Mesendoderm (in vitro differentiated cells): ENCODE data around the gene VAMP8.
A peak's percentile ranks its signal among the peaks of the same experiment; 100 is the strongest.
"Not testable (repeated sequence)": the region's sequence is repeated elsewhere in the genome, so short reads cannot be mapped to it uniquely, and the experiment has no call there.

Experiments
- DNase-seq: peaks from one replicate; pipeline ENCODE4 v3.0.0; 2013
- H2AK5ac ChIP-seq: 2 replicates; pipeline ENCODE4 v1.6.1; 2013; ENCODE audit warnings: low read length, inconsistent platforms
- H2BK120ac ChIP-seq: 2 replicates; pipeline ENCODE4 v1.6.1; 2013; ENCODE audit warnings: low read depth, mild to moderate bottlenecking, low read length, moderate library complexity, mixed read lengths
- H2BK15ac ChIP-seq: replicated peaks from 2 replicates; pipeline ENCODE4 v1.6.1; 2013; ENCODE audit warnings: low read depth, mild to moderate bottlenecking, moderate library complexity
- H2BK5ac ChIP-seq: 2 replicates; pipeline ENCODE4 v1.6.1; 2013; ENCODE audit warnings: low read length, inconsistent platforms
- H3K18ac ChIP-seq: 2 replicates; pipeline ENCODE4 v1.6.1; 2013; ENCODE audit warnings: mild to moderate bottlenecking, low read length, mixed read lengths
- H3K23ac ChIP-seq: one replicate; pipeline ENCODE4 v1.6.1; 2013; ENCODE audit warnings: low read length
- H3K27ac ChIP-seq: 2 replicates; pipeline ENCODE4 v1.5.1; 2013; ENCODE audit warnings: low read depth, mild to moderate bottlenecking, inconsistent platforms, low read length, moderate library complexity
- H3K27me3 ChIP-seq: 2 replicates; pipeline ENCODE4 v1.6.1; 2013; ENCODE audit warnings: low read length, control low read depth, mild to moderate bottlenecking, inconsistent platforms; ENCODE audit not compliant: insufficient read depth, poor library complexity
- H3K36me3 ChIP-seq: 2 replicates; pipeline ENCODE4 v1.6.1; 2013; ENCODE audit warnings: low read length, inconsistent platforms; ENCODE audit not compliant: control insufficient read depth, insufficient read depth
- H3K4ac ChIP-seq: one replicate; pipeline ENCODE4 v1.6.1; 2013; ENCODE audit warnings: low read depth, mild to moderate bottlenecking, low read length, moderate library complexity
- H3K4me1 ChIP-seq: 2 replicates; pipeline ENCODE4 v1.6.1; 2013; ENCODE audit warnings: low read depth, low read length, inconsistent platforms; ENCODE audit not compliant: control insufficient read depth
- H3K4me2 ChIP-seq: 2 replicates; pipeline ENCODE4 v1.6.1; 2013; ENCODE audit warnings: low read length
- H3K4me3 ChIP-seq: 2 replicates; pipeline ENCODE4 v1.5.1; 2013; ENCODE audit warnings: mild to moderate bottlenecking, low read length
- H3K56ac ChIP-seq: one replicate; pipeline ENCODE4 v1.6.1; 2013; ENCODE audit warnings: low read length
- H3K79me1 ChIP-seq: 2 replicates; pipeline ENCODE4 v1.6.1; 2013; ENCODE audit warnings: low read length, inconsistent platforms
- H3K79me2 ChIP-seq: 2 replicates; pipeline ENCODE4 v1.6.1; 2013; ENCODE audit warnings: mild to moderate bottlenecking, low read length; ENCODE audit not compliant: control insufficient read depth, insufficient read depth
- H3K9ac ChIP-seq: 2 replicates; pipeline ENCODE4 v1.6.1; 2013; ENCODE audit warnings: low read length, inconsistent platforms
- H4K5ac ChIP-seq: one replicate; pipeline ENCODE4 v1.6.1; 2013; ENCODE audit warnings: low read length
- H4K8ac ChIP-seq: one replicate; pipeline ENCODE4 v1.6.1; 2013; ENCODE audit warnings: low read depth, mild to moderate bottlenecking, control low read depth, low read length, moderate library complexity
- WGBS: extraction: QIAGEN DNeasy Blood & Tissue Kit; methylation state at CpG from one replicate; pipeline ENCODE4 v1.1.7; 2013; ENCODE audit warnings: low lambda C conversion rate, missing lambda C conversion rate; ENCODE audit not compliant: insufficient coverage; ENCODE audit errors: extremely low coverage; 5-methylcytosine and 5-hydroxymethylcytosine counted together

The VAMP8 gene

DNA sequence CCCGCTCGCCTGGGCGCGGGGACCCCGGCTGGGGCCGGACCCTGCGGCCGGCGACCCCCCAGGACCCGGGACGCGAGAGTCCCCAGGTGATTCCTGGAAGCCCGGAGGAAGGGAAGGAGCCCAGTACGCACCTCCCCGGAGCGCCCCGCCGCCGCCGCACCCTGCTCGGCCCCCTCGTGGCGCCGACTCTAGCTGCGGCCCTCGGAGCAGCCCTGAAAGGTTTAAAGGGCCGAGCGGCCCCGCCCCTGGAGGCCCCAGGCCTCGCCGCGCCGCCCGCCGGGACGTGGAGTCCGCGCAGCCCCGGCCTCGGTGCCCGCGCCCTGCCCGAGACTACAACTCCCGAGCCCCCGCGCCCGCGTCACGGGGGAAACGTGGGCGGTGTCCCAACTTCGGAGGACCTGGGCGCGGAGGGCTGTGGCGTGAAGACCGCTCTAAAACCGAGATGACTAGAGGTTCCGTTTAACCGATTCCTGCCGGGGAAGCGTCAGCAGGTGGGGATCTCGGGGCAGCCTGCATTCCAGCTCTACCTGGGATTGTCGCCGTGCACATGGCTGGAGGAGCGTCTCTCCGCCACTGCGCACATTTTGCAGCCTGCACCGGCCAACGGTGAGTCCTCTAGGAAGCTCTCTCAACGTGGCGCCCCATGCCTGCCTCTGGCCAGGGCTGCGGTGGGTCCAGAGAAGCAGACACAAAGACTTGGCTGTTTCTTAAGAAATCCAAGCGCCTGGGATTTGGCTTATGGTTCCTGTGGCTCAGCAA is 25.3 kb downstream of the VAMP8 start, which contains the start of gene TMEM150A:
TMEM150A (minus strand) TSS at position 223 of the 759 bp plus-strand sequence. CDS start 750 bp downstream, outside the sequence.
- H2BK5ac ChIP-seq, result no peak within 1 kb of the TSS
- H3K36me3 ChIP-seq, result peaks cover 4% of the 10 kb centered on the region
- H4K8ac ChIP-seq, result no peak within 1 kb of the TSS
- H2BK120ac ChIP-seq, result no peak within 1 kb of the TSS
- no peaks in the 10 kb centered on the region for H3K27me3 ChIP-seq
- H3K79me1 ChIP-seq, result peaks cover 13% of the 10 kb centered on the region
- DNase-seq, result peak; percentile 91
- no CpG with 5 or more reads among the region's 73 CpGs for WGBS
- H3K4me1 ChIP-seq, result peaks cover 4% of the 10 kb centered on the region
- peak within 1 kb of the TSS; percentile 2 for H3K4ac ChIP-seq
- H3K27ac ChIP-seq, result peak within 1 kb of the TSS; percentile 43
- peak within 1 kb of the TSS; percentile 98 for H3K56ac ChIP-seq
- peaks cover 4% of the 10 kb centered on the region for H3K79me2 ChIP-seq
- no peak within 1 kb of the TSS for H4K5ac ChIP-seq
- H3K9ac ChIP-seq, result peak within 1 kb of the TSS; percentile 92
- H2AK5ac ChIP-seq, result no peak within 1 kb of the TSS
- peak within 1 kb of the TSS; percentile 57 for H3K18ac ChIP-seq
- peak within 1 kb of the TSS; percentile 91 for H3K4me3 ChIP-seq
- H3K4me2 ChIP-seq, result peak within 1 kb of the TSS; percentile 92
- H3K23ac ChIP-seq, result peak within 1 kb of the TSS; percentile 76
- no peak within 1 kb of the TSS for H2BK15ac ChIP-seq

DNA sequence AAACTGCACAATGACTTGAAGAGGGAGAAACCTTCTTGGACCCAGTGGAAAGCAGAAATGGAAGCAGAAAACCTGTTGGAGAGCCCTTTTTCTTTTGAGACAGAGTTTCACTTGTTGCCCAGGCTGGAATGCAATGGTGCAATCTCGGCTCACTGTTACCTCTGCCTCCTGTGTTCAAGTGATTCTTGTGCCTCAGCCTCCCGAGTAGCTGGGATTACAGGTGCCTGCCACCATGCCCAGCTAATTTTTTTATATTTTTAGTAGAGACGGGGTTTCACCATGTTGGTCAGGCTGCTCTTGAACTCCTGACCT is 26.7 kb downstream of the VAMP8 start:
- H4K5ac ChIP-seq, H3K27ac ChIP-seq, H3K4me1 ChIP-seq, H2BK5ac ChIP-seq, H3K79me2 ChIP-seq, H2AK5ac ChIP-seq, H3K4me3 ChIP-seq, H3K56ac ChIP-seq, H3K18ac ChIP-seq, H3K4me2 ChIP-seq, DNase-seq, H3K27me3 ChIP-seq, H3K36me3 ChIP-seq, H4K8ac ChIP-seq, H3K9ac ChIP-seq, H3K23ac ChIP-seq, H2BK120ac ChIP-seq, H2BK15ac ChIP-seq, H3K4ac ChIP-seq: not testable (repeated sequence)
- no CpG with 5 or more reads among the region's 3 CpGs for WGBS
- H3K79me1 ChIP-seq, result peaks cover 19% of the 10 kb centered on the region

DNA sequence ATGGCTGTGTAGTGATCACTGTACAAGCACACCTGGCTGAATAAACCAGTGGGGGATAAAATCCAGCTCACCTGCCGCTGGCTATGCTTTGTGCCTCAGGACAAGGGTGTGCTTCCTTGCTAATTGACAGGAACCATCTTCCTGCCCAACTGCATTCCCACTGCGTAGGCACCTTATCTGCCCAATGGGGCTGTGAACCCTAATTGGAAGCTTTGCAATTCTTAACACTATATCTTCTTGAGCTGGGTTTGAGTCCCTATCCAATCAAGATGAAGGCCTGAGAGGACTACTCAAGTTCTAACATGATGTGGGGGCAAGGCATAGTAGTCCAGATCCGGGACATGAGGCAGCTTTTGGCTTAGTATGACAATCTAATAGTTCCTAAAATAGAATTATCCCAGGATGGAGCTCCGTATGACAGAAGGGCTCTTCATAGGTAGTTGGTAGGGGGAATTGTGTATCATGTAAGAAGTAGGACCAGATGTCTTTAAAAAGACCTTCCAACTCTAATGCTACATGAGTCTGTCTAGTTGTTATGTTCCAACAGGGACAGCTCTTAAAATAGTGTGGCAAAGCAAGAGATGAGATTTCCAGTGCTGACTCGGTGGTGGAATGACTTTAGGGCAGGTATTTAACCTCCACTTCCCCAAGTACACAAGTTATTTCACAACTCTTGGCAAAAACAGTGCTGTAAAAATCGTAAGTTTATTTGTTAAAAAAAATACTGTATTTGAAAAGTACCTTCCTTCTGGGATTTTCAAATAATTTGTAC is 27.4 kb downstream of the VAMP8 start:
- peaks cover 9% of the 10 kb centered on the region for H3K36me3 ChIP-seq
- no peak overlapping the region for H3K4me3 ChIP-seq
- H4K8ac ChIP-seq, result no peak overlapping the region
- H4K5ac ChIP-seq, result no peak overlapping the region
- no peak overlapping the region for H3K27ac ChIP-seq
- no peak for DNase-seq
- H3K79me2 ChIP-seq, result peaks cover 4% of the 10 kb centered on the region
- H2AK5ac ChIP-seq, result no peak overlapping the region
- H3K79me1 ChIP-seq, result peaks cover 20% of the 10 kb centered on the region
- no peak overlapping the region for H2BK120ac ChIP-seq
- no peak overlapping the region for H3K18ac ChIP-seq
- H2BK5ac ChIP-seq, result no peak overlapping the region
- H3K56ac ChIP-seq, result no peak overlapping the region
- peaks cover 4% of the 10 kb centered on the region for H3K4me1 ChIP-seq
- no peak overlapping the region for H3K4ac ChIP-seq
- no peak overlapping the region for H2BK15ac ChIP-seq
- no peak overlapping the region for H3K23ac ChIP-seq
- H3K4me2 ChIP-seq, result no peak overlapping the region
- WGBS, result no CpG with 5 or more reads among the region's 6 CpGs
- no peaks in the 10 kb centered on the region for H3K27me3 ChIP-seq
- no peak overlapping the region for H3K9ac ChIP-seq

DNA sequence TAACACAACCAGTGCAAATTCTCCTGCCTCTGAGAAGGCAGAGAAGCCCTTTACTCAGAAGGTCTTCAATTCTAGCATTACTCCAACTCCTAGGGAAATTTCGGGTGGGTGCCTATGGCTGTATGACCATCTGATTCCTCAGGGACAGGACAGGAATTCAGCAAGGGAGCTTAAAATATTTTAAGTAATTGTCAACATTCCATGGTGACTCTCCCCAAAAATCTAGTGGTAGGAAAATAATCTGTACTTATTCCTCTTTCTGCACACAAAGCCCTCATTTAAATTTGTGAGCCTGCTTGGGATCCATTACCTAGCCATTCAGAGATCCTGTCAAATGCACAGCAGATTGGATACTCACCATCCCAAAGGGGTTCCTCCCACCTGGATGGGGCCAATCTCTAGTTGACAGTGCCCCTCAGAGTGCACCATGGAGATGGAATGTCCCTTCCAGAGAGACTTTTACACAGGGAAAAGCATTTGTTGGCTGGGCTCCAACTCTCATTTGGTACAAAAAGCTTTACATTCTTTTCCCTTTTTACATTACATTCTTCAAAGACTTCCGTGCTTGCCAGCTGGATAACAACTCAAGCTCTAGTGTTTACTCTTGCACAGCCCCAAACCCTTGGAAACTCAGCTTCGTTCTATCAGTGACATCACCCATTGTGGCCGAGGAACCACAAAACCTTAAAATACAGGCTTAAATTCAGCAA is 28.2 kb downstream of the VAMP8 start:
- no peak for DNase-seq
- H3K4me3 ChIP-seq, result no peak overlapping the region
- peaks cover 23% of the 10 kb centered on the region for H3K79me1 ChIP-seq
- no peak overlapping the region for H2BK15ac ChIP-seq
- H3K36me3 ChIP-seq, result peaks cover 9% of the 10 kb centered on the region
- H3K56ac ChIP-seq, result no peak overlapping the region
- no peak overlapping the region for H2BK5ac ChIP-seq
- no peak overlapping the region for H2AK5ac ChIP-seq
- no peak overlapping the region for H3K9ac ChIP-seq
- no peaks in the 10 kb centered on the region for H3K27me3 ChIP-seq
- H3K79me2 ChIP-seq, result peaks cover 7% of the 10 kb centered on the region
- H3K18ac ChIP-seq, result no peak overlapping the region
- no peak overlapping the region for H3K4me2 ChIP-seq
- H3K27ac ChIP-seq, result no peak overlapping the region
- H4K8ac ChIP-seq, result no peak overlapping the region
- no peak overlapping the region for H3K4ac ChIP-seq
- no peak overlapping the region for H4K5ac ChIP-seq
- H2BK120ac ChIP-seq, result no peak overlapping the region
- WGBS, result no CpG with 5 or more reads among the region's 4 CpGs
- H3K4me1 ChIP-seq, result peaks cover 4% of the 10 kb centered on the region
- H3K23ac ChIP-seq, result no peak overlapping the region

DNA sequence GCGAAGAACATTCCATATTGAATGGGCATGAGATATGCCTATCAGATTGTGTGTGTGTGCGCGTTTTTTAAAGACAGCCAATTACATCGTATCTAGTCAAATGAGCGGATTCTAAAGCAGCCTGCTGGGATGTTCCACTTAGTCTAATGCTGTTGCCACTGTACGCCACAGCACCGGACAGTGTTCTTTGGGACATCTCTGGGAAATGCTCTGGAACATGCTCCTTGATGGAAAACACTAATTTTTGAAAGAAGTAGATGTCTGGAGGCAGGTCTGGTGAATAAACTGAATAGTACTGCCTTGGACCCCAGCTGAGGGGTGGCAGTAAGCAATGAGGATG is 28.7 kb downstream of the VAMP8 start:
- Histone ChIP-seq H3K27me3 (no peaks in the 10 kb centered on the region), H4K8ac (no peak overlapping the region), H3K79me1 (peaks cover 24% of the 10 kb centered on the region), H3K27ac (no peak overlapping the region), H3K4me2 (no peak overlapping the region), H3K23ac (no peak overlapping the region), H4K5ac (no peak overlapping the region), H3K56ac (no peak overlapping the region), H3K4ac (no peak overlapping the region), H2BK15ac (no peak overlapping the region), H3K18ac (no peak overlapping the region), H3K4me1 (peaks cover 4% of the 10 kb centered on the region), H3K79me2 (peaks cover 10% of the 10 kb centered on the region), H2BK120ac (no peak overlapping the region), H2BK5ac (no peak overlapping the region), H3K36me3 (peaks cover 9% of the 10 kb centered on the region), H3K4me3 (no peak overlapping the region), H2AK5ac (no peak overlapping the region), H3K9ac (no peak overlapping the region)
- DNase-seq, result no peak
- WGBS, result no CpG with 5 or more reads among the region's 7 CpGs
